GM19035 (cell line): ENCODE results near the gene CACNA1B.
"Not testable (repeated sequence)": the region's sequence is repeated elsewhere in the genome, so short reads cannot be mapped to it uniquely, and the experiment has no call there.

Experiments used
- ATAC-seq: cut with Tn5 transposase; IDR thresholded peaks from one replicate; pipeline ENCODE4 v1.9.1; 2021; ENCODE audit not compliant: unreplicated experiment

Gene CACNA1B

GRCh38 chr9:137877506-137878122, at the start of gene CACNA1B:
TSS of gene CACNA1B (plus strand) at chr9:137877782. CDS start at chr9:137877934, 152 bp downstream.
- not testable (repeated sequence) for ATAC-seq

- ATAC-seq, result no peak
Observed at GRCh38 chr9:137827908-137828526, 49.6 kb upstream of the CACNA1B start.

- no peak for ATAC-seq
Observed at GRCh38 chr9:137828527-137829259, 48.9 kb upstream of the CACNA1B start.

- ATAC-seq, result no peak
Observed at GRCh38 chr9:137829260-137829996, 48.2 kb upstream of the CACNA1B start.

- no peak for ATAC-seq
Observed at GRCh38 chr9:137832191-137832700, 45.3 kb upstream of the CACNA1B start.

GRCh38 chr9:137832830-137833590, 44.6 kb upstream of the CACNA1B start:
- no peak for ATAC-seq

GRCh38 chr9:137833721-137834613, 43.6 kb upstream of the CACNA1B start:
- no peak for ATAC-seq

- ATAC-seq, result no peak
Observed at GRCh38 chr9:137834846-137835546, 42.6 kb upstream of the CACNA1B start.

- ATAC-seq, result no peak
Observed at GRCh38 chr9:137836151-137836830, 41.3 kb upstream of the CACNA1B start.

- no peak for ATAC-seq
Observed at GRCh38 chr9:137836831-137837241, 40.7 kb upstream of the CACNA1B start.

GRCh38 chr9:137837345-137838278, 40.0 kb upstream of the CACNA1B start:
- ATAC-seq, result no peak

GRCh38 chr9:137838576-137838975, 39.0 kb upstream of the CACNA1B start:
- no peak for ATAC-seq

GRCh38 chr9:137843355-137843754, 34.2 kb upstream of the CACNA1B start:
- ATAC-seq, result no peak

- ATAC-seq, result no peak
Observed at GRCh38 chr9:137851516-137852267, 25.9 kb upstream of the CACNA1B start.

GRCh38 chr9:137853392-137853995, 24.1 kb upstream of the CACNA1B start:
- ATAC-seq, result no peak

GRCh38 chr9:137860361-137860760, 17.2 kb upstream of the CACNA1B start:
- no peak for ATAC-seq
